DOHH2 (cell line): ENCODE results near the gene PDE3B.

ENCODE experiments used
- H3F3A ChIP-seq: fragments of 200-600 bp; sonication (generic), shearing (Covaris generic); 2 replicates; pipeline ENCODE4 v1.6.0; 2016; ENCODE audit warnings: antibody characterized with exemption, mild to moderate bottlenecking; ENCODE audit not compliant: control insufficient read depth, insufficient read depth
- H3K27ac ChIP-seq: fragments of 200-600 bp; sonication (generic); 2 replicates; pipeline ENCODE4 v1.5.1; 2014; ENCODE audit warnings: low read depth, mild to moderate bottlenecking, low read length, moderate library complexity
- H3K27me3 ChIP-seq: fragments of 200-600 bp; sonication (generic); 2 replicates; pipeline ENCODE4 v1.6.1; 2014; ENCODE audit warnings: mild to moderate bottlenecking, low read length, mixed read lengths; ENCODE audit not compliant: control insufficient read depth
- H3K36me3 ChIP-seq: fragments of 200-600 bp; sonication (generic); 2 replicates; pipeline ENCODE4 v1.6.1; 2014; ENCODE audit warnings: mild to moderate bottlenecking, low read length, moderate library complexity, mixed read lengths; ENCODE audit not compliant: control insufficient read depth
- H3K4me1 ChIP-seq: fragments of 200-600 bp; sonication (generic); 2 replicates; pipeline ENCODE4 v1.6.1; 2014; ENCODE audit warnings: mild to moderate bottlenecking, low read length, mixed read lengths; ENCODE audit not compliant: control insufficient read depth
- H3K4me2 ChIP-seq: fragments of 200-600 bp; sonication (generic); 2 replicates; pipeline ENCODE4 v1.6.0; 2014; ENCODE audit warnings: mild to moderate bottlenecking, low read length, moderate library complexity
- H3K4me3 ChIP-seq: fragments of 200-600 bp; sonication (generic); 2 replicates; pipeline ENCODE4 v1.5.1; 2014; ENCODE audit warnings: mild to moderate bottlenecking, low read length, mixed read lengths
- H3K79me2 ChIP-seq: fragments of 200-600 bp; sonication (generic); 2 replicates; pipeline ENCODE4 v1.6.1; 2014; ENCODE audit warnings: mild to moderate bottlenecking, low read length, mixed read lengths; ENCODE audit not compliant: control insufficient read depth
- H3K9me2 ChIP-seq: fragments of 200-600 bp; sonication (generic); replicated peaks from 2 replicates; pipeline ENCODE4 v1.6.1; 2014; ENCODE audit warnings: mild to moderate bottlenecking, low read length, mixed read lengths; ENCODE audit not compliant: control insufficient read depth
- H3K9me3 ChIP-seq: fragments of 200-600 bp; sonication (generic); 2 replicates; pipeline ENCODE4 v1.6.1; 2014; ENCODE audit warnings: antibody characterized with exemption, low read length, mixed read lengths; ENCODE audit not compliant: control insufficient read depth, insufficient read depth
- H4K20me1 ChIP-seq: fragments of 200-600 bp; sonication (generic); 2 replicates; pipeline ENCODE4 v1.6.0; 2014; ENCODE audit warnings: low read depth, mild to moderate bottlenecking, antibody characterized with exemption, low read length, moderate library complexity; ENCODE audit not compliant: control insufficient read depth, insufficient read depth
- EZH2phosphoT487 ChIP-seq: fragments of 200-600 bp; sonication (generic); IDR thresholded peaks from 2 replicates; pipeline ENCODE4 v1.6.1; 2017; ENCODE audit warnings: borderline replicate concordance, mild to moderate bottlenecking, antibody characterized with exemption, low read length, moderate library complexity, mixed read lengths
- TF ChIP-seq, protein P1 (sequence below): fragments of 200-600 bp; sonication (generic); IDR thresholded peaks from one replicate; pipeline ENCODE4 v1.5.1; 2014; ENCODE audit warnings: antibody characterized with exemption, mild to moderate bottlenecking, low read depth, low read length; ENCODE audit not compliant: poor library complexity, severe bottlenecking

PDE3B gene

DNA sequence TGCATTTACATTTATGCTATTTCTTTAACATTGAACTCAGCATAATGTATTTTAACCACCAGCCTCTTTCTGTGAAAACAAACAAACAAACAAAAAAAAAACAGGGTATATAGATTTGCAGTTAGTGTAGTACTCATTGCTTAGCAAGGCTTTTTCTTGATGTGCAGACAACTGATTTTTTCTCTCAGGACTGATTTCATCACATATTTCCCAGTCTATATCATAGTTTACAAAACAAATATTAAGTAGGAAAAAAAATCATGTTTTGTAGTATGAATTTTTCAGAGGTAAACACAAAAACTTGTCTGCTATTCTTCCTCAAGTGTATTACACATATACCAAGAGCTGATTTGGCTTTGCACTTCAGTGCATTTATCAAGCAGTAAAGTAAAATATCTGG is 123.0 kb downstream of the PDE3B start:
- Histone ChIP-seq H3K27me3 (no peaks in the 10 kb centered on the region), H4K20me1 (no peaks in the 10 kb centered on the region), H3F3A (peaks cover 4% of the 10 kb centered on the region), H3K4me3 (0 out of 2 replicates have a peak overlapping the region, but pooled peaks have one; percentile 5), H3K27ac (peak overlapping the region; percentile 49), H3K79me2 (no peaks in the 10 kb centered on the region), H3K9me3 (no peaks in the 10 kb centered on the region), H3K4me2 (peak overlapping the region; percentile 44), H3K9me2 (no peaks in the 10 kb centered on the region), H3K36me3 (no peaks in the 10 kb centered on the region), H3K4me1 (peaks cover 82% of the 10 kb centered on the region)
- no peak for TF ChIP-seq EZH2phosphoT487
- TF ChIP-seq, protein P1, sequence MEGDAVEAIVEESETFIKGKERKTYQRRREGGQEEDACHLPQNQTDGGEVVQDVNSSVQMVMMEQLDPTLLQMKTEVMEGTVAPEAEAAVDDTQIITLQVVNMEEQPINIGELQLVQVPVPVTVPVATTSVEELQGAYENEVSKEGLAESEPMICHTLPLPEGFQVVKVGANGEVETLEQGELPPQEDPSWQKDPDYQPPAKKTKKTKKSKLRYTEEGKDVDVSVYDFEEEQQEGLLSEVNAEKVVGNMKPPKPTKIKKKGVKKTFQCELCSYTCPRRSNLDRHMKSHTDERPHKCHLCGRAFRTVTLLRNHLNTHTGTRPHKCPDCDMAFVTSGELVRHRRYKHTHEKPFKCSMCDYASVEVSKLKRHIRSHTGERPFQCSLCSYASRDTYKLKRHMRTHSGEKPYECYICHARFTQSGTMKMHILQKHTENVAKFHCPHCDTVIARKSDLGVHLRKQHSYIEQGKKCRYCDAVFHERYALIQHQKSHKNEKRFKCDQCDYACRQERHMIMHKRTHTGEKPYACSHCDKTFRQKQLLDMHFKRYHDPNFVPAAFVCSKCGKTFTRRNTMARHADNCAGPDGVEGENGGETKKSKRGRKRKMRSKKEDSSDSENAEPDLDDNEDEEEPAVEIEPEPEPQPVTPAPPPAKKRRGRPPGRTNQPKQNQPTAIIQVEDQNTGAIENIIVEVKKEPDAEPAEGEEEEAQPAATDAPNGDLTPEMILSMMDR = no peak

DNA sequence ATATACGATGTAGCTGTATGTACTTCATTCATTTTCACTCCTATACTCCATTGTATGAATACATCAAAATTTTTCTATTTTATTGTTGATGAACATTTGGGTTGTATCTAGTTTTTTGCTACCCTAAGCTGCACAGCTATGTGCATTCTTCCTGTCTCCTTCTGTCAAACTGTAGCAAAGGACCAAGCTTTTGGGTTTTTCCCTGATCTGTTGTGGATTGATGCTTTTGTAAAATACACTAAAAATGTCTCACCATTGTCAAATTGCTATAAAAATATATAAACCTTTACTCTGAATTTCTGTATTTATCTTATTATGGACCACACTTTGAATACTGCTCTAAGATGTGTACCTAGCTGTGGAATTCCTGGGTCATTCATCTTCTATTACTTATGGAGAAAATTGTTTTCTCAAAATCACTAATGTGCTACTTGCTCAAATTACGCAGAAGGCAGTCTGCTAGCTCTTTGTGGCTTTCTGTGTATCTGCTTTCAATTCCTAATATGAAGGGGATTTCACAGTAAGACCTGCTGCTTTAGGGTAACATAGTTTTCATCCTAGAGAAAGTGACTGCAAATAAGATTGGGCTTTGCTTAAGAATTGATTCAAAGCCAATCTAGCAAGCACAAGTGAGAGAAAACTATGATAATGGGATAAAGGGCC is 125.1 kb downstream of the PDE3B start:
- no peaks in the 10 kb centered on the region for H4K20me1 ChIP-seq
- H3K27me3 ChIP-seq = no peaks in the 10 kb centered on the region
- H3K4me3 ChIP-seq = peak overlapping the region; percentile 5; the same call in 1 of the 2 replicates
- no peaks in the 10 kb centered on the region for H3K9me2 ChIP-seq
- peak overlapping the region; percentile 40 for H3K27ac ChIP-seq
- no peaks in the 10 kb centered on the region for H3K36me3 ChIP-seq
- peaks cover 62% of the 10 kb centered on the region for H3K4me1 ChIP-seq
- H3K4me2 ChIP-seq = peak overlapping the region; percentile 36
- H3K79me2 ChIP-seq = no peaks in the 10 kb centered on the region
- H3K9me3 ChIP-seq = no peaks in the 10 kb centered on the region
- H3F3A ChIP-seq = peaks cover 4% of the 10 kb centered on the region
- no peak for TF ChIP-seq EZH2phosphoT487
- TF ChIP-seq, protein P1 = no peak

DNA sequence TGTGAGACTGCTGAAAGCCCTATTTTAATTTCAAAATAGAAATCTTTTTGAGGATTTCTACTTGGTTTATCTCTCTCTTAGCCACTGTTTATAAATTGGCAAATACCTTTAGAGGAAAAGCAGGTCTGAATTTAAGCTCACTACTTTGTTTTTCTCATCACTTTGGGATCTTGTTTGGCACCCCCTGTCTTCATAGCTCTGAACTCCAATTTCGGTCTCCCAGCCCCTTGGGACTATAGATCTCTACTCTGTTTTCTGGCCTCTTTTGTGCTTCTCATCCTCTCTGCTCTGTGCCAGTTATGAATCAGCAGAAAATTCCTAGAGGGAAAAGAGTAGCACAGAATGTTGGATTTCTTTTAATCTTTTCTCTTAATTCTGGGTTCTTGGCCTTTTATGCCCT is 130.2 kb downstream of the PDE3B start:
- Histone ChIP-seq H3K9me3 (no peaks in the 10 kb centered on the region), H3K36me3 (no peaks in the 10 kb centered on the region), H3K27ac (no peak overlapping the region), H3K4me1 (peaks cover 39% of the 10 kb centered on the region), H3K9me2 (no peaks in the 10 kb centered on the region), H3K4me2 (no peak overlapping the region), H3K79me2 (no peaks in the 10 kb centered on the region), H4K20me1 (no peaks in the 10 kb centered on the region), H3K27me3 (no peaks in the 10 kb centered on the region), H3K4me3 (no peak overlapping the region), H3F3A (no peaks in the 10 kb centered on the region)
- TF ChIP-seq, protein P1 = peak; percentile 32
- TF ChIP-seq EZH2phosphoT487 = no peak
